ENCODE data around the gene BCL11A. TPM values are rescaled to one million over a fixed set of nuclear protein-coding genes. Genes with fewer than 3 reads are reported as not detected.

Gene BCL11A
- polyA plus RNA-seq, 1 donor (not counting 4 experiments of a cell fraction or from before 2014, with no cell fraction given): 5.0 TPM

GRCh38 chr2:60429681-60430080 lies 123.8 kb downstream of the BCL11A start:
- Histone ChIP-seq H3K4me2 (ENCODE audit: control insufficient read depth, extremely low read depth, insufficient read depth, low read depth, low read length) (no peak overlapping the region), H3K36me3 (ENCODE audit: control insufficient read depth in 2 of 2, extremely low read depth in 1 of 2, insufficient read depth in 2 of 2, low read length in 2 of 2) (no peaks in the 10 kb centered on the region), H3K27ac (ENCODE audit: control insufficient read depth, insufficient read depth, low read length) (no peak overlapping the region), H3K9me1 (ENCODE audit: control insufficient read depth, extremely low read depth, insufficient read depth, low read length) (no peaks in the 10 kb centered on the region), H3K4me1 (ENCODE audit: control insufficient read depth, extremely low read depth, insufficient read depth, low read length) (peaks cover 20% of the 10 kb centered on the region), H3K4me3 (ENCODE audit: control insufficient read depth in 2 of 3, extremely low read depth in 1 of 3, insufficient read depth in 2 of 3, low read depth in 1 of 3, low read length in 3 of 3) (no peak overlapping the region), H3K79me2 (ENCODE audit: control insufficient read depth, insufficient read depth, low read length) (no peaks in the 10 kb centered on the region), H3K9me3 (ENCODE audit: control insufficient read depth, low read depth, low read length) (no peaks in the 10 kb centered on the region), H3K9ac (ENCODE audit: control insufficient read depth, extremely low read depth, insufficient read depth, low read length) (no peak overlapping the region), H3K27me3 (ENCODE audit: control insufficient read depth, extremely low read depth, insufficient read depth, low read length) (no peaks in the 10 kb centered on the region), H4K20me1 (ENCODE audit: control insufficient read depth, extremely low read depth, insufficient read depth, low read length) (no peaks in the 10 kb centered on the region), H2AFZ (ENCODE audit: control insufficient read depth, low read length) (no peak overlapping the region)
- TF ChIP-seq EZH2 (IDR thresholded peaks at IDR 0.05; ENCODE audit: low read length): no peak
- TF ChIP-seq CTCF (optimal IDR thresholded peaks at IDR 0.05 in 1 of 3, IDR thresholded peaks at IDR 0.05 in 1 of 3, conservative IDR thresholded peaks at IDR 0.05 in 1 of 3; ENCODE audit: extremely low read depth in 1 of 3, insufficient read depth in 2 of 3, low read length in 3 of 3): no peak
- DNase-seq (ENCODE audit: low read depth, low spot score) (no peak), FAIRE-seq (no peak)
- dilution Hi-C loops (cut with MboI; ENCODE audit: extremely low pct_ligation_motif_present, low sequenced_read_pairs): no loop called here

GRCh38 chr2:60426880-60427279 lies 126.6 kb downstream of the BCL11A start:
- no peaks in the 10 kb centered on the region for H3K9me3 ChIP-seq (ENCODE audit: control insufficient read depth, low read depth, low read length)
- no peak overlapping the region for H3K27ac ChIP-seq (ENCODE audit: control insufficient read depth, insufficient read depth, low read length)
- no peaks in the 10 kb centered on the region for H3K9me1 ChIP-seq (ENCODE audit: control insufficient read depth, extremely low read depth, insufficient read depth, low read length)
- H3K9ac ChIP-seq (ENCODE audit: control insufficient read depth, extremely low read depth, insufficient read depth, low read length): no peak overlapping the region
- peaks cover 2% of the 10 kb centered on the region for H3K4me1 ChIP-seq (ENCODE audit: control insufficient read depth, extremely low read depth, insufficient read depth, low read length)
- dilution Hi-C loops (cut with MboI; ENCODE audit: extremely low pct_ligation_motif_present, low sequenced_read_pairs): no loop called here
- H2AFZ ChIP-seq (ENCODE audit: control insufficient read depth, low read length): no peak overlapping the region
- no peaks in the 10 kb centered on the region for H3K36me3 ChIP-seq (ENCODE audit: control insufficient read depth in 2 of 2, extremely low read depth in 1 of 2, insufficient read depth in 2 of 2, low read length in 2 of 2)
- H3K4me3 ChIP-seq (ENCODE audit: control insufficient read depth in 2 of 3, extremely low read depth in 1 of 3, insufficient read depth in 2 of 3, low read depth in 1 of 3, low read length in 3 of 3): no peak overlapping the region
- TF ChIP-seq CTCF (optimal IDR thresholded peaks at IDR 0.05 in 1 of 3, IDR thresholded peaks at IDR 0.05 in 1 of 3, conservative IDR thresholded peaks at IDR 0.05 in 1 of 3; ENCODE audit: extremely low read depth in 1 of 3, insufficient read depth in 2 of 3, low read length in 3 of 3) (no peak), EZH2 (IDR thresholded peaks at IDR 0.05; ENCODE audit: low read length) (no peak)
- no peaks in the 10 kb centered on the region for H4K20me1 ChIP-seq (ENCODE audit: control insufficient read depth, extremely low read depth, insufficient read depth, low read length)
- no peaks in the 10 kb centered on the region for H3K27me3 ChIP-seq (ENCODE audit: control insufficient read depth, extremely low read depth, insufficient read depth, low read length)
- H3K4me2 ChIP-seq (ENCODE audit: control insufficient read depth, extremely low read depth, insufficient read depth, low read depth, low read length): no peak overlapping the region
- H3K79me2 ChIP-seq (ENCODE audit: control insufficient read depth, insufficient read depth, low read length): no peaks in the 10 kb centered on the region
- FAIRE-seq (no peak), DNase-seq (ENCODE audit: low read depth, low spot score) (no peak)

Data from keratinocyte (primary cell).